ENCODE results near the gene TNKS2. TPM values are rescaled to one million over a fixed set of nuclear protein-coding genes. Genes with fewer than 3 reads are reported as not detected.
A peak's percentile ranks its signal among the peaks of the same experiment; 100 is the strongest.

TNKS2 gene
- total and polyA plus RNA-seq, 2 of the 13 experiments (the other 11 are each of a cell fraction or from before 2014, with no cell fraction given) = 15.2 to 19.4 TPM

DNA sequence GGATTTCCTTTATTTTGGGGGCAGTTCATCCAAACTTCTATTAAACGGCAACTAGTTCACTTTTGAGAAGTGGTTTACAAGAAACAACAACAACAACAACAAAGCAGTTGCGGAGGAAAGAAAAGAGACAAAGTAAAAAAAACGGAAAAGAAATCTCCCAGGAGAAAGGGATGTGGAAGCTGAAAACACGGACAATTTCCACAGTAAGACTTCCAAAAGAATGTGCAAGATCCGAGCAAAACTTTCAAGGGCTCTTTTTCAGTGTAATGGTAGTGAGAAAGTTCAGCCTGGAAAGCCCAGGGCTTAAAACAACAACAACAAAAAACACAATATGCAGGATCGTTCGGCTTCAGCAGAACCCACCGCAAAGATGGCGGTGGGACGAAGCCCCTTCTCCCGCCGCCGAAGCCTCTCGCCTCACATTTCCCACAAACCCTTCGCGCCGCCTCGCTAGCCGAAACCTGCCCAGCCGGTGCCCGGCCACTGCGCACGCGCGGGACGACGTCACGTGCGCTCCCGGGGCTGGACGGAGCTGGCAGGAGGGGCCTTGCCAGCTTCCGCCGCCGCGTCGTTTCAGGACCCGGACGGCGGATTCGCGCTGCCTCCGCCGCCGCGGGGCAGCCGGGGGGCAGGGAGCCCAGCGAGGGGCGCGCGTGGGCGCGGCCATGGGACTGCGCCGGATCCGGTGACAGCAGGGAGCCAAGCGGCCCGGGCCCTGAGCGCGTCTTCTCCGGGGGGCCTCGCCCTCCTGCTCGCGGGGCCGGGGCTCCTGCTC is at the start of gene TNKS2 (continued):
- TF ChIP-seq REST (IDR thresholded peaks at IDR 0.05; ENCODE audit: borderline replicate concordance in 1 of 2, low read depth in 1 of 2, low read length in 2 of 2) (peak in 1 of 2 experiments; percentile 40; a peak in 1 of 4 replicates), DBP (CRISPR knock-in tag; IDR thresholded peaks at IDR 0.05; ENCODE audit: not compliant biosample characterization) (no peak), NFKBIZ (CRISPR knock-in tag; IDR thresholded peaks at IDR 0.05) (peak; percentile 58; the same call in 1 of the 2 replicates), SETDB1 (CRISPR knock-in tag; IDR thresholded peaks at IDR 0.05; ENCODE audit: borderline replicate concordance) (no peak), CBX1 (IDR thresholded peaks at IDR 0.05; ENCODE audit: low read depth) (peak; percentile 52), MYC (CRISPR knock-in tag; IDR thresholded peaks at IDR 0.05; ENCODE audit: borderline replicate concordance) (peak; percentile 82; the same call in 1 of the 2 replicates), ZBTB1 (CRISPR knock-in tag; IDR thresholded peaks at IDR 0.05; ENCODE audit: borderline replicate concordance) (no peak), EP300 (IDR thresholded peaks at IDR 0.05; ENCODE audit: low read depth in 2 of 2, low read length in 2 of 2) (no peak; a peak in 1 of 4 replicates), EP300 (CRISPR knock-in tag; IDR thresholded peaks at IDR 0.05; ENCODE audit: borderline replicate concordance) (no peak), MTF1 (CRISPR knock-in tag; IDR thresholded peaks at IDR 0.05) (0 out of 2 replicates have a peak, but pooled peaks have one; percentile 33), ARHGAP35 (CRISPR knock-in tag; IDR thresholded peaks at IDR 0.05; ENCODE audit: borderline replicate concordance) (no peak; the same call in 1 of the 2 replicates), ZNF720 (CRISPR knock-in tag; IDR thresholded peaks at IDR 0.05) (no peak), SCMH1 (CRISPR knock-in tag; IDR thresholded peaks at IDR 0.05; ENCODE audit: borderline replicate concordance) (no peak), BORCS8-MEF2B (CRISPR knock-in tag; IDR thresholded peaks at IDR 0.05) (peak; percentile 93), HOXA7 (CRISPR knock-in tag; IDR thresholded peaks at IDR 0.05) (no peak), ZNF232 (CRISPR knock-in tag; IDR thresholded peaks at IDR 0.05; ENCODE audit: borderline replicate concordance) (no peak), ZNF12 (CRISPR knock-in tag; IDR thresholded peaks at IDR 0.05) (peak; percentile 67)
- TF ChIP-seq, protein P1, sequence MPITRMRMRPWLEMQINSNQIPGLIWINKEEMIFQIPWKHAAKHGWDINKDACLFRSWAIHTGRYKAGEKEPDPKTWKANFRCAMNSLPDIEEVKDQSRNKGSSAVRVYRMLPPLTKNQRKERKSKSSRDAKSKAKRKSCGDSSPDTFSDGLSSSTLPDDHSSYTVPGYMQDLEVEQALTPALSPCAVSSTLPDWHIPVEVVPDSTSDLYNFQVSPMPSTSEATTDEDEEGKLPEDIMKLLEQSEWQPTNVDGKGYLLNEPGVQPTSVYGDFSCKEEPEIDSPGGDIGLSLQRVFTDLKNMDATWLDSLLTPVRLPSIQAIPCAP (CRISPR knock-in tag; IDR thresholded peaks at IDR 0.05; ENCODE audit: low read depth) = no peak
- TF ChIP-seq, protein P2, sequence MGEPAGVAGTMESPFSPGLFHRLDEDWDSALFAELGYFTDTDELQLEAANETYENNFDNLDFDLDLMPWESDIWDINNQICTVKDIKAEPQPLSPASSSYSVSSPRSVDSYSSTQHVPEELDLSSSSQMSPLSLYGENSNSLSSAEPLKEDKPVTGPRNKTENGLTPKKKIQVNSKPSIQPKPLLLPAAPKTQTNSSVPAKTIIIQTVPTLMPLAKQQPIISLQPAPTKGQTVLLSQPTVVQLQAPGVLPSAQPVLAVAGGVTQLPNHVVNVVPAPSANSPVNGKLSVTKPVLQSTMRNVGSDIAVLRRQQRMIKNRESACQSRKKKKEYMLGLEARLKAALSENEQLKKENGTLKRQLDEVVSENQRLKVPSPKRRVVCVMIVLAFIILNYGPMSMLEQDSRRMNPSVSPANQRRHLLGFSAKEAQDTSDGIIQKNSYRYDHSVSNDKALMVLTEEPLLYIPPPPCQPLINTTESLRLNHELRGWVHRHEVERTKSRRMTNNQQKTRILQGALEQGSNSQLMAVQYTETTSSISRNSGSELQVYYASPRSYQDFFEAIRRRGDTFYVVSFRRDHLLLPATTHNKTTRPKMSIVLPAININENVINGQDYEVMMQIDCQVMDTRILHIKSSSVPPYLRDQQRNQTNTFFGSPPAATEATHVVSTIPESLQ (CRISPR knock-in tag; conservative IDR thresholded peaks at IDR 0.05) = no peak
- TF ChIP-seq, protein P3, sequence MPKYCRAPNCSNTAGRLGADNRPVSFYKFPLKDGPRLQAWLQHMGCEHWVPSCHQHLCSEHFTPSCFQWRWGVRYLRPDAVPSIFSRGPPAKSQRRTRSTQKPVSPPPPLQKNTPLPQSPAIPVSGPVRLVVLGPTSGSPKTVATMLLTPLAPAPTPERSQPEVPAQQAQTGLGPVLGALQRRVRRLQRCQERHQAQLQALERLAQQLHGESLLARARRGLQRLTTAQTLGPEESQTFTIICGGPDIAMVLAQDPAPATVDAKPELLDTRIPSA (CRISPR knock-in tag; IDR thresholded peaks at IDR 0.05; ENCODE audit: borderline replicate concordance) = 0 out of 2 replicates have a peak, but pooled peaks have one; percentile 10
